ENCODE data around the gene GSG1L.

DNA sequence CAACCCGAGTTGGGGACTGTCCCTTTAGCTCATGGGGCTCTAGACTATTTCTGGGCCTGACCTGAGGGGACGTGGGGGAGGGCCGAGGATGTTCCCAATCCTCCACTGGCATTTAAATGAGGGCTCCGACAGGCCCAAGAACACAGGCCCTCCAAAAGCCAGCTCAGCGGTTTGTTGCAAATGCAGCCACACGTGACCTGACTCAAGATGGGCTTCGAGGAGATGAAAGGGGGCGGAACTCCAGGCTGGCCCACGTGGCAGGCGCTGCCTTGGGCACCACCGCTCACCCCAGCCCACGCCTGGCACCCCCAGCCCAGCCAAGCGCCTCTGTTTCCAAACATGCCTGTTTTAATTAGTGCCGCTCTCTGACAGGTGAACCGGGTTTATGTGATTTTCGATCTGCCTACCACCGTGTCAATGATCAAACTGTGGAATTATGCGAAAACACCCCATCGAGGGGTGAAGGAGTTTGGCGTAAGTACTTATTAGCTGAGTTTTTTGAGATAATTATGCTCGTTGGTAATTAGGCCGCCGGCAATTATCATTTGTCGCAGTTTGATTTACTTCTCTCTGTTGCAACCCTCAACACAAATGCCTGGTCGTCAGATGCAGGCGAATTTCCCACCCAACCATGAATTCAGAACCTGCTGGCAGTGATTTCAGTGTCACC, 286.8 kb downstream of the GSG1L start:
- TF ChIP-seq, protein P1, sequence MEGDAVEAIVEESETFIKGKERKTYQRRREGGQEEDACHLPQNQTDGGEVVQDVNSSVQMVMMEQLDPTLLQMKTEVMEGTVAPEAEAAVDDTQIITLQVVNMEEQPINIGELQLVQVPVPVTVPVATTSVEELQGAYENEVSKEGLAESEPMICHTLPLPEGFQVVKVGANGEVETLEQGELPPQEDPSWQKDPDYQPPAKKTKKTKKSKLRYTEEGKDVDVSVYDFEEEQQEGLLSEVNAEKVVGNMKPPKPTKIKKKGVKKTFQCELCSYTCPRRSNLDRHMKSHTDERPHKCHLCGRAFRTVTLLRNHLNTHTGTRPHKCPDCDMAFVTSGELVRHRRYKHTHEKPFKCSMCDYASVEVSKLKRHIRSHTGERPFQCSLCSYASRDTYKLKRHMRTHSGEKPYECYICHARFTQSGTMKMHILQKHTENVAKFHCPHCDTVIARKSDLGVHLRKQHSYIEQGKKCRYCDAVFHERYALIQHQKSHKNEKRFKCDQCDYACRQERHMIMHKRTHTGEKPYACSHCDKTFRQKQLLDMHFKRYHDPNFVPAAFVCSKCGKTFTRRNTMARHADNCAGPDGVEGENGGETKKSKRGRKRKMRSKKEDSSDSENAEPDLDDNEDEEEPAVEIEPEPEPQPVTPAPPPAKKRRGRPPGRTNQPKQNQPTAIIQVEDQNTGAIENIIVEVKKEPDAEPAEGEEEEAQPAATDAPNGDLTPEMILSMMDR (IDR thresholded peaks at IDR 0.05; ENCODE audit: insufficient read depth, low read length, poor library complexity, severe bottlenecking), result no peak
- TF ChIP-seq EZH2phosphoT487 (conservative IDR thresholded peaks at IDR 0.05; ENCODE audit: low read length), result no peak
